Measurements from ENCODE around the gene ATAD3C. TPM values are rescaled to one million over a fixed set of nuclear protein-coding genes. Genes with fewer than 3 reads are reported as not detected.

The ATAD3C gene
- total and polyA plus RNA-seq, 2 experiments from 2014 or later, result 0.45 to 1.3 TPM

- 0 out of 2 replicates have a peak, but pooled peaks cover 2% of the 10 kb centered on the region for H3K27me3 ChIP-seq (ENCODE audit: insufficient read depth)
- H3K79me2 ChIP-seq (replicated peaks; ENCODE audit: insufficient read depth), result no peaks in the 10 kb centered on the region
- H3F3A ChIP-seq (replicated peaks; ENCODE audit: low read depth), result 0 out of 2 replicates have a peak, but pooled peaks cover 10% of the 10 kb centered on the region
- ATAC-seq (no peak), DNase-seq (ENCODE audit: low spot score) (no peak)
- no peaks in the 10 kb centered on the region; the same call in 2 of the 3 replicates for H3K9me3 Mint-ChIP-seq
- H3K36me3 ChIP-seq (ENCODE audit: insufficient read depth), result no peaks in the 10 kb centered on the region
- H3K36me3 Mint-ChIP-seq (ENCODE audit: low read depth), result no peaks in the 10 kb centered on the region; the same call in 2 of the 3 replicates
- no peak for TF ChIP-seq STAT1 (IDR thresholded peaks at IDR 0.05; ENCODE audit: unreplicated experiment)
- no peak for TF ChIP-seq EZH2phosphoT487 (IDR thresholded peaks at IDR 0.05; ENCODE audit: unreplicated experiment)
- TF ChIP-seq, protein P1, sequence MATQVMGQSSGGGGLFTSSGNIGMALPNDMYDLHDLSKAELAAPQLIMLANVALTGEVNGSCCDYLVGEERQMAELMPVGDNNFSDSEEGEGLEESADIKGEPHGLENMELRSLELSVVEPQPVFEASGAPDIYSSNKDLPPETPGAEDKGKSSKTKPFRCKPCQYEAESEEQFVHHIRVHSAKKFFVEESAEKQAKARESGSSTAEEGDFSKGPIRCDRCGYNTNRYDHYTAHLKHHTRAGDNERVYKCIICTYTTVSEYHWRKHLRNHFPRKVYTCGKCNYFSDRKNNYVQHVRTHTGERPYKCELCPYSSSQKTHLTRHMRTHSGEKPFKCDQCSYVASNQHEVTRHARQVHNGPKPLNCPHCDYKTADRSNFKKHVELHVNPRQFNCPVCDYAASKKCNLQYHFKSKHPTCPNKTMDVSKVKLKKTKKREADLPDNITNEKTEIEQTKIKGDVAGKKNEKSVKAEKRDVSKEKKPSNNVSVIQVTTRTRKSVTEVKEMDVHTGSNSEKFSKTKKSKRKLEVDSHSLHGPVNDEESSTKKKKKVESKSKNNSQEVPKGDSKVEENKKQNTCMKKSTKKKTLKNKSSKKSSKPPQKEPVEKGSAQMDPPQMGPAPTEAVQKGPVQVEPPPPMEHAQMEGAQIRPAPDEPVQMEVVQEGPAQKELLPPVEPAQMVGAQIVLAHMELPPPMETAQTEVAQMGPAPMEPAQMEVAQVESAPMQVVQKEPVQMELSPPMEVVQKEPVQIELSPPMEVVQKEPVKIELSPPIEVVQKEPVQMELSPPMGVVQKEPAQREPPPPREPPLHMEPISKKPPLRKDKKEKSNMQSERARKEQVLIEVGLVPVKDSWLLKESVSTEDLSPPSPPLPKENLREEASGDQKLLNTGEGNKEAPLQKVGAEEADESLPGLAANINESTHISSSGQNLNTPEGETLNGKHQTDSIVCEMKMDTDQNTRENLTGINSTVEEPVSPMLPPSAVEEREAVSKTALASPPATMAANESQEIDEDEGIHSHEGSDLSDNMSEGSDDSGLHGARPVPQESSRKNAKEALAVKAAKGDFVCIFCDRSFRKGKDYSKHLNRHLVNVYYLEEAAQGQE (IDR thresholded peaks at IDR 0.05; ENCODE audit: unreplicated experiment), result no peak
- TF ChIP-seq, protein P2, sequence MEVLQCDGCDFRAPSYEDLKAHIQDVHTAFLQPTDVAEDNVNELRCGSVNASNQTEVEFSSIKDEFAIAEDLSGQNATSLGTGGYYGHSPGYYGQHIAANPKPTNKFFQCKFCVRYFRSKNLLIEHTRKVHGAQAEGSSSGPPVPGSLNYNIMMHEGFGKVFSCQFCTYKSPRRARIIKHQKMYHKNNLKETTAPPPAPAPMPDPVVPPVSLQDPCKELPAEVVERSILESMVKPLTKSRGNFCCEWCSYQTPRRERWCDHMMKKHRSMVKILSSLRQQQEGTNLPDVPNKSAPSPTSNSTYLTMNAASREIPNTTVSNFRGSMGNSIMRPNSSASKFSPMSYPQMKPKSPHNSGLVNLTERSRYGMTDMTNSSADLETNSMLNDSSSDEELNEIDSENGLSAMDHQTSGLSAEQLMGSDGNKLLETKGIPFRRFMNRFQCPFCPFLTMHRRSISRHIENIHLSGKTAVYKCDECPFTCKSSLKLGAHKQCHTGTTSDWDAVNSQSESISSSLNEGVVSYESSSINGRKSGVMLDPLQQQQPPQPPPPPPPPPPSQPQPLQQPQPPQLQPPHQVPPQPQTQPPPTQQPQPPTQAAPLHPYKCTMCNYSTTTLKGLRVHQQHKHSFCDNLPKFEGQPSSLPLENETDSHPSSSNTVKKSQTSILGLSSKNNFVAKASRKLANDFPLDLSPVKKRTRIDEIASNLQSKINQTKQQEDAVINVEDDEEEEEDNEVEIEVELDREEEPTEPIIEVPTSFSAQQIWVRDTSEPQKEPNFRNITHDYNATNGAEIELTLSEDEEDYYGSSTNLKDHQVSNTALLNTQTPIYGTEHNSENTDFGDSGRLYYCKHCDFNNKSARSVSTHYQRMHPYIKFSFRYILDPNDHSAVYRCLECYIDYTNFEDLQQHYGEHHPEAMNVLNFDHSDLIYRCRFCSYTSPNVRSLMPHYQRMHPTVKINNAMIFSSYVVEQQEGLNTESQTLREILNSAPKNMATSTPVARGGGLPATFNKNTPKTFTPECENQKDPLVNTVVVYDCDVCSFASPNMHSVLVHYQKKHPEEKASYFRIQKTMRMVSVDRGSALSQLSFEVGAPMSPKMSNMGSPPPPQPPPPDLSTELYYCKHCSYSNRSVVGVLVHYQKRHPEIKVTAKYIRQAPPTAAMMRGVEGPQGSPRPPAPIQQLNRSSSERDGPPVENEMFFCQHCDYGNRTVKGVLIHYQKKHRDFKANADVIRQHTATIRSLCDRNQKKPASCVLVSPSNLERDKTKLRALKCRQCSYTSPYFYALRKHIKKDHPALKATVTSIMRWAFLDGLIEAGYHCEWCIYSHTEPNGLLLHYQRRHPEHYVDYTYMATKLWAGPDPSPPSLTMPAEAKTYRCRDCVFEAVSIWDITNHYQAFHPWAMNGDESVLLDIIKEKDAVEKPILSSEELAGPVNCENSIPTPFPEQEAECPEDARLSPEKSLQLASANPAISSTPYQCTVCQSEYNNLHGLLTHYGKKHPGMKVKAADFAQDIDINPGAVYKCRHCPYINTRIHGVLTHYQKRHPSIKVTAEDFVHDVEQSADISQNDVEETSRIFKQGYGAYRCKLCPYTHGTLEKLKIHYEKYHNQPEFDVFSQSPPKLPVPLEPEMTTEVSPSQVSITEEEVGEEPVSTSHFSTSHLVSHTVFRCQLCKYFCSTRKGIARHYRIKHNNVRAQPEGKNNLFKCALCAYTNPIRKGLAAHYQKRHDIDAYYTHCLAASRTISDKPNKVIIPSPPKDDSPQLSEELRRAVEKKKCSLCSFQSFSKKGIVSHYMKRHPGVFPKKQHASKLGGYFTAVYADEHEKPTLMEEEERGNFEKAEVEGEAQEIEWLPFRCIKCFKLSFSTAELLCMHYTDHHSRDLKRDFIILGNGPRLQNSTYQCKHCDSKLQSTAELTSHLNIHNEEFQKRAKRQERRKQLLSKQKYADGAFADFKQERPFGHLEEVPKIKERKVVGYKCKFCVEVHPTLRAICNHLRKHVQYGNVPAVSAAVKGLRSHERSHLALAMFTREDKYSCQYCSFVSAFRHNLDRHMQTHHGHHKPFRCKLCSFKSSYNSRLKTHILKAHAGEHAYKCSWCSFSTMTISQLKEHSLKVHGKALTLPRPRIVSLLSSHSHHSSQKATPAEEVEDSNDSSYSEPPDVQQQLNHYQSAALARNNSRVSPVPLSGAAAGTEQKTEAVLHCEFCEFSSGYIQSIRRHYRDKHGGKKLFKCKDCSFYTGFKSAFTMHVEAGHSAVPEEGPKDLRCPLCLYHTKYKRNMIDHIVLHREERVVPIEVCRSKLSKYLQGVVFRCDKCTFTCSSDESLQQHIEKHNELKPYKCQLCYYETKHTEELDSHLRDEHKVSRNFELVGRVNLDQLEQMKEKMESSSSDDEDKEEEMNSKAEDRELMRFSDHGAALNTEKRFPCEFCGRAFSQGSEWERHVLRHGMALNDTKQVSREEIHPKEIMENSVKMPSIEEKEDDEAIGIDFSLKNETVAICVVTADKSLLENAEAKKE (CRISPR knock-in tag; IDR thresholded peaks at IDR 0.05), result no peak
- no peak for TF ChIP-seq EZH2 (IDR thresholded peaks at IDR 0.05; ENCODE audit: low read depth, unreplicated experiment)
- no peak for TF ChIP-seq CREB1 (CRISPR knock-in tag; IDR thresholded peaks at IDR 0.05; ENCODE audit: low read depth)
- no peak for TF ChIP-seq NANOG (IDR thresholded peaks at IDR 0.05; ENCODE audit: borderline replicate concordance)
- TF ChIP-seq CTCF (conservative IDR thresholded peaks at IDR 0.05; ENCODE audit: low read depth in 2 of 2), result no peak
- TF ChIP-seq ZNF114 (CRISPR knock-in tag; IDR thresholded peaks at IDR 0.05), result no peak
- TF ChIP-seq POLR2AphosphoS5 (IDR thresholded peaks at IDR 0.05; ENCODE audit: low read depth), result no peak
- no peak overlapping the region for H3K4me2 ChIP-seq
- H3K27ac ChIP-seq (ENCODE audit: low read depth), result no peak overlapping the region
- peaks cover 13% of the 10 kb centered on the region for H3K27me3 Mint-ChIP-seq (ENCODE audit: insufficient read depth, low read depth, poor library complexity)
- no peak overlapping the region for H3K4me3 ChIP-seq
- no peak overlapping the region for H3K27ac Mint-ChIP-seq
- H3K4me1 ChIP-seq (ENCODE audit: insufficient read depth), result peaks cover 25% of the 10 kb centered on the region
- H3K4me3 Mint-ChIP-seq, result no peak overlapping the region; the same call in 2 of the 3 replicates
- H2AFZ ChIP-seq, result no peak overlapping the region; the same call in 1 of the 2 replicates
- no peaks in the 10 kb centered on the region for H4K20me1 ChIP-seq (replicated peaks; ENCODE audit: insufficient read depth)
- H3K9me2 ChIP-seq (ENCODE audit: insufficient read depth), result no peaks in the 10 kb centered on the region
- peaks cover 24% of the 10 kb centered on the region for H3K4me1 Mint-ChIP-seq
Measured at GRCh38 chr1:1418464-1419362, 30.8 kb upstream of the ATAD3C start.

Data from GM23338 (cell line).